HepG2 (cell line): ENCODE measurements around the gene HSF2BP. TPM values are rescaled to one million over a fixed set of nuclear protein-coding genes. Genes with fewer than 3 reads are reported as not detected.
A peak's percentile ranks its signal among the peaks of the same experiment; 100 is the strongest.

Experiments used
- BRD4 ChIP-seq: sonication (generic); formaldehyde crosslinking; IDR thresholded peaks from 2 replicates; pipeline ENCODE4 v1.4.0; 2020; ENCODE audit warnings: missing genetic modification reagents
- CEBPB ChIP-seq: IDR thresholded peaks from 2 replicates; pipeline ENCODE4 v1.6.1; 2011; ENCODE audit warnings: low read depth, low read length, improper control_type of control experiment, borderline replicate concordance
- EEA1 ChIP-seq: sonication (generic); formaldehyde crosslinking; IDR thresholded peaks from 2 replicates; pipeline ENCODE4 v1.5.1; 2020; ENCODE audit warnings: mild to moderate bottlenecking, missing genetic modification reagents, borderline replicate concordance
- MYPOP ChIP-seq: sonication (generic); formaldehyde crosslinking; IDR thresholded peaks from 2 replicates; pipeline ENCODE4 v1.8.1; 2023; ENCODE audit warnings: mild to moderate bottlenecking, moderate library complexity, missing genetic modification reagents
- NFYC ChIP-seq: IDR thresholded peaks from 2 replicates; pipeline ENCODE4 v1.6.1; 2016; ENCODE audit warnings: missing genetic modification reagents, missing compliant biosample characterization
- NONO ChIP-seq, 2 experiments: fragments of 450-650 bp in 1 of 2; sonication (generic) in 1 of 2; formaldehyde crosslinking in 1 of 2; IDR thresholded peaks in 1 of 2; conservative IDR thresholded peaks in 1 of 2; 2 replicates each; pipeline versions ENCODE4 v1.6.1 to v1.8.0; 2017 to 2022; ENCODE audit warnings: mild to moderate bottlenecking in 1 of 2, missing genetic modification reagents in 1 of 2, moderate library complexity in 1 of 2
- RBM22 ChIP-seq: fragments of 200-400 bp; formaldehyde crosslinking; optimal IDR thresholded peaks from 2 replicates; pipeline ENCODE3; 2017; ENCODE audit warnings: mild to moderate bottlenecking, low read length, moderate library complexity
- RNF2 ChIP-seq: fragments of 450-650 bp; conservative IDR thresholded peaks from 2 replicates; pipeline ENCODE4 v1.6.1; 2016; ENCODE audit warnings: low read depth
- SP4 ChIP-seq: sonication (generic); formaldehyde crosslinking; IDR thresholded peaks from 2 replicates; pipeline ENCODE4 v1.8.1; 2023; ENCODE audit warnings: mild to moderate bottlenecking, missing genetic modification reagents
- SRSF1 ChIP-seq: fragments of 200-400 bp; formaldehyde crosslinking; optimal IDR thresholded peaks from 2 replicates; pipeline ENCODE3; 2017; ENCODE audit warnings: mild to moderate bottlenecking, low read depth, low read length, moderate library complexity
- TARDBP ChIP-seq: sonication (generic); formaldehyde crosslinking; IDR thresholded peaks from 2 replicates; pipeline ENCODE4 v1.8.0; 2022; ENCODE audit warnings: mild to moderate bottlenecking, missing genetic modification reagents
- TSC22D2 ChIP-seq: sonication (generic); formaldehyde crosslinking; IDR thresholded peaks from 2 replicates; pipeline ENCODE4 v1.5.1; 2020; ENCODE audit warnings: missing genetic modification reagents, mild to moderate bottlenecking, borderline replicate concordance
- ZFYVE20 ChIP-seq: sonication (generic); formaldehyde crosslinking; IDR thresholded peaks from 2 replicates; pipeline ENCODE4 v1.8.0; 2023; ENCODE audit warnings: low read depth, mild to moderate bottlenecking, moderate library complexity, missing genetic modification reagents, borderline replicate concordance
- ZNF205 ChIP-seq: IDR thresholded peaks from 2 replicates; pipeline ENCODE4 v1.6.1; 2018; ENCODE audit warnings: missing biosample characterization, missing genetic modification reagents
- ZNF446 ChIP-seq: sonication (generic); formaldehyde crosslinking; IDR thresholded peaks from 2 replicates; pipeline ENCODE4 v1.5.0; 2020; ENCODE audit warnings: mild to moderate bottlenecking, missing genetic modification reagents
- ZNF530 ChIP-seq: sonication (generic); formaldehyde crosslinking; IDR thresholded peaks from 2 replicates; pipeline ENCODE4 v1.5.0; 2020; ENCODE audit warnings: low read depth, mild to moderate bottlenecking, missing genetic modification reagents
- ZNF629 ChIP-seq: sonication (generic); formaldehyde crosslinking; conservative IDR thresholded peaks from 2 replicates; pipeline ENCODE4 v1.5.0; 2020; ENCODE audit warnings: missing genetic modification reagents
- ZNF790 ChIP-seq: sonication (generic); formaldehyde crosslinking; IDR thresholded peaks from 2 replicates; pipeline ENCODE4 v1.8.0; 2022; ENCODE audit warnings: missing genetic modification reagents, mild to moderate bottlenecking, borderline replicate concordance
- polyA plus RNA-seq, 8 experiments: library from polyadenylated mRNA; depleted of rRNA in 3 of 8; stranded (reverse) in 7 of 8; unstranded in 1 of 8; fragments of >200 nt; fragmentation: Illumina TruSeq in 4 of 8; extraction: Trizol in 4 of 8; gene quantifications; 2 replicates each; pipeline versions ENCODE4 v1.2.1 to v1.2.3, GENCODE V29; 2011 to 2016; ENCODE audit warnings: low read depth in 4 of 8, missing spikeins in 1 of 8, mixed read lengths in 1 of 8; ENCODE audit not compliant: insufficient read depth in 1 of 8
- total RNA-seq, 5 experiments: library from RNA; depleted of rRNA; stranded (reverse); fragments of >200 nt; fragmentation: Illumina TruSeq; extraction: Trizol; gene quantifications; 2 replicates each; pipeline ENCODE4 v1.2.3, GENCODE V29; 2016; ENCODE audit warnings: low read depth in 1 of 5
- TF ChIP-seq, protein P1 (sequence below): sonication (generic); formaldehyde crosslinking; IDR thresholded peaks from 2 replicates; pipeline ENCODE4 v1.8.0; 2022; ENCODE audit warnings: mild to moderate bottlenecking, missing genetic modification reagents, moderate library complexity
- TF ChIP-seq, protein P2 (sequence below): IDR thresholded peaks from 2 replicates; pipeline ENCODE4 v1.6.1; 2012; ENCODE audit warnings: low read length, improper control_type of control experiment
- TF ChIP-seq, protein P3 (sequence below): sonication (generic); formaldehyde crosslinking; IDR thresholded peaks from 2 replicates; pipeline ENCODE4 v1.4.0; 2020; ENCODE audit warnings: mild to moderate bottlenecking, missing genetic modification reagents

HSF2BP gene
- total and polyA plus RNA-seq, 2 of the 13 experiments (the other 11 are each of a cell fraction or from before 2014, with no cell fraction given) = 0.67 to 2.2 TPM

GRCh38 chr21:43609501-43610340 is 49.6 kb downstream of the HSF2BP start (continued):
- no peak for TF ChIP-seq CEBPB
- no peak for TF ChIP-seq NFYC
- no peak for TF ChIP-seq RNF2
- peak; percentile 53; the same call in 1 of the 2 replicates for TF ChIP-seq SP4
- TF ChIP-seq ZNF790 (CRISPR knock-in tag) = no peak
- no peak for TF ChIP-seq RBM22
- TF ChIP-seq, protein P1, sequence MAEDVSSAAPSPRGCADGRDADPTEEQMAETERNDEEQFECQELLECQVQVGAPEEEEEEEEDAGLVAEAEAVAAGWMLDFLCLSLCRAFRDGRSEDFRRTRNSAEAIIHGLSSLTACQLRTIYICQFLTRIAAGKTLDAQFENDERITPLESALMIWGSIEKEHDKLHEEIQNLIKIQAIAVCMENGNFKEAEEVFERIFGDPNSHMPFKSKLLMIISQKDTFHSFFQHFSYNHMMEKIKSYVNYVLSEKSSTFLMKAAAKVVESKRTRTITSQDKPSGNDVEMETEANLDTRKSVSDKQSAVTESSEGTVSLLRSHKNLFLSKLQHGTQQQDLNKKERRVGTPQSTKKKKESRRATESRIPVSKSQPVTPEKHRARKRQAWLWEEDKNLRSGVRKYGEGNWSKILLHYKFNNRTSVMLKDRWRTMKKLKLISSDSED (CRISPR knock-in tag) = no peak
- TF ChIP-seq ZFYVE20 (CRISPR knock-in tag) = no peak
- no peak for TF ChIP-seq TSC22D2 (CRISPR knock-in tag)
- TF ChIP-seq TARDBP (CRISPR knock-in tag) = no peak; the same call in 1 of the 2 replicates
- TF ChIP-seq SRSF1 = no peak
- TF ChIP-seq NONO (IDR thresholded peaks at IDR 0.05) = no peak
- 0 out of 2 replicates have a peak, but pooled peaks have one; percentile 18 for TF ChIP-seq NONO (CRISPR knock-in tag; conservative IDR thresholded peaks at IDR 0.05)
- TF ChIP-seq, protein P2, sequence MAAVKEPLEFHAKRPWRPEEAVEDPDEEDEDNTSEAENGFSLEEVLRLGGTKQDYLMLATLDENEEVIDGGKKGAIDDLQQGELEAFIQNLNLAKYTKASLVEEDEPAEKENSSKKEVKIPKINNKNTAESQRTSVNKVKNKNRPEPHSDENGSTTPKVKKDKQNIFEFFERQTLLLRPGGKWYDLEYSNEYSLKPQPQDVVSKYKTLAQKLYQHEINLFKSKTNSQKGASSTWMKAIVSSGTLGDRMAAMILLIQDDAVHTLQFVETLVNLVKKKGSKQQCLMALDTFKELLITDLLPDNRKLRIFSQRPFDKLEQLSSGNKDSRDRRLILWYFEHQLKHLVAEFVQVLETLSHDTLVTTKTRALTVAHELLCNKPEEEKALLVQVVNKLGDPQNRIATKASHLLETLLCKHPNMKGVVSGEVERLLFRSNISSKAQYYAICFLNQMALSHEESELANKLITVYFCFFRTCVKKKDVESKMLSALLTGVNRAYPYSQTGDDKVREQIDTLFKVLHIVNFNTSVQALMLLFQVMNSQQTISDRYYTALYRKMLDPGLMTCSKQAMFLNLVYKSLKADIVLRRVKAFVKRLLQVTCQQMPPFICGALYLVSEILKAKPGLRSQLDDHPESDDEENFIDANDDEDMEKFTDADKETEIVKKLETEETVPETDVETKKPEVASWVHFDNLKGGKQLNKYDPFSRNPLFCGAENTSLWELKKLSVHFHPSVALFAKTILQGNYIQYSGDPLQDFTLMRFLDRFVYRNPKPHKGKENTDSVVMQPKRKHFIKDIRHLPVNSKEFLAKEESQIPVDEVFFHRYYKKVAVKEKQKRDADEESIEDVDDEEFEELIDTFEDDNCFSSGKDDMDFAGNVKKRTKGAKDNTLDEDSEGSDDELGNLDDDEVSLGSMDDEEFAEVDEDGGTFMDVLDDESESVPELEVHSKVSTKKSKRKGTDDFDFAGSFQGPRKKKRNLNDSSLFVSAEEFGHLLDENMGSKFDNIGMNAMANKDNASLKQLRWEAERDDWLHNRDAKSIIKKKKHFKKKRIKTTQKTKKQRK = no peak
- TF ChIP-seq EEA1 (CRISPR knock-in tag) = no peak
- TF ChIP-seq, protein P3, sequence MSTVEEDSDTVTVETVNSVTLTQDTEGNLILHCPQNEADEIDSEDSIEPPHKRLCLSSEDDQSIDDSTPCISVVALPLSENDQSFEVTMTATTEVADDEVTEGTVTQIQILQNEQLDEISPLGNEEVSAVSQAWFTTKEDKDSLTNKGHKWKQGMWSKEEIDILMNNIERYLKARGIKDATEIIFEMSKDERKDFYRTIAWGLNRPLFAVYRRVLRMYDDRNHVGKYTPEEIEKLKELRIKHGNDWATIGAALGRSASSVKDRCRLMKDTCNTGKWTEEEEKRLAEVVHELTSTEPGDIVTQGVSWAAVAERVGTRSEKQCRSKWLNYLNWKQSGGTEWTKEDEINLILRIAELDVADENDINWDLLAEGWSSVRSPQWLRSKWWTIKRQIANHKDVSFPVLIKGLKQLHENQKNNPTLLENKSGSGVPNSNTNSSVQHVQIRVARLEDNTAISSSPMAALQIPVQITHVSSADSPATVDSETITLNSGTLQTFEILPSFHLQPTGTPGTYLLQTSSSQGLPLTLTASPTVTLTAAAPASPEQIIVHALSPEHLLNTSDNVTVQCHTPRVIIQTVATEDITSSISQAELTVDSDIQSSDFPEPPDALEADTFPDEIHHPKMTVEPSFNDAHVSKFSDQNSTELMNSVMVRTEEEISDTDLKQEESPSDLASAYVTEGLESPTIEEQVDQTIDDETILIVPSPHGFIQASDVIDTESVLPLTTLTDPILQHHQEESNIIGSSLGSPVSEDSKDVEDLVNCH (CRISPR knock-in tag) = no peak
- peak; percentile 32; the same call in 1 of the 2 replicates for TF ChIP-seq BRD4 (CRISPR knock-in tag)
- TF ChIP-seq MYPOP (CRISPR knock-in tag) = no peak
- no peak for TF ChIP-seq ZNF530 (CRISPR knock-in tag)
- TF ChIP-seq ZNF446 (CRISPR knock-in tag) = no peak
- no peak for TF ChIP-seq ZNF205 (CRISPR knock-in tag)
- no peak; the same call in 1 of the 2 replicates for TF ChIP-seq ZNF629
